Muscle layer of duodenum (tissue), 2 donors: ENCODE measurements around the gene CABP7.
A peak's percentile ranks its signal among the peaks of the same experiment; 100 is the strongest.

ENCODE experiments used
- H3K27ac ChIP-seq: one replicate; pipeline ENCODE4 v1.7.0; 2013; ENCODE audit warnings: mild to moderate bottlenecking, low read length
- H3K27me3 ChIP-seq: one replicate; pipeline ENCODE4 v1.7.0; 2013; ENCODE audit warnings: low read depth, mild to moderate bottlenecking, control low read depth, low read length
- H3K36me3 ChIP-seq, 2 donors: one replicate each; pipeline ENCODE4 v1.7.0; 2013; ENCODE audit warnings: low read length in 2 of 2, control low read depth in 1 of 2, mild to moderate bottlenecking in 1 of 2; ENCODE audit not compliant: insufficient read depth in 2 of 2, control insufficient read depth in 1 of 2
- H3K4me1 ChIP-seq, 2 donors: one replicate each; pipeline ENCODE4 v1.7.0; 2013; ENCODE audit warnings: low read length in 2 of 2, mild to moderate bottlenecking in 2 of 2, control low read depth in 1 of 2, moderate library complexity in 1 of 2; ENCODE audit not compliant: insufficient read depth in 2 of 2, control insufficient read depth in 1 of 2
- H3K4me3 ChIP-seq, 2 donors: one replicate each; pipeline ENCODE4 v1.7.0; 2013; ENCODE audit warnings: low read length in 2 of 2, low read depth in 1 of 2, mild to moderate bottlenecking in 1 of 2
- H3K9me3 ChIP-seq, 2 donors: one replicate each; pipeline ENCODE4 v1.7.0; 2013; ENCODE audit warnings: low read length in 2 of 2, control low read depth in 1 of 2, mild to moderate bottlenecking in 1 of 2; ENCODE audit not compliant: control insufficient read depth in 1 of 2
- donor health status: healthy.

CABP7 gene

DNA sequence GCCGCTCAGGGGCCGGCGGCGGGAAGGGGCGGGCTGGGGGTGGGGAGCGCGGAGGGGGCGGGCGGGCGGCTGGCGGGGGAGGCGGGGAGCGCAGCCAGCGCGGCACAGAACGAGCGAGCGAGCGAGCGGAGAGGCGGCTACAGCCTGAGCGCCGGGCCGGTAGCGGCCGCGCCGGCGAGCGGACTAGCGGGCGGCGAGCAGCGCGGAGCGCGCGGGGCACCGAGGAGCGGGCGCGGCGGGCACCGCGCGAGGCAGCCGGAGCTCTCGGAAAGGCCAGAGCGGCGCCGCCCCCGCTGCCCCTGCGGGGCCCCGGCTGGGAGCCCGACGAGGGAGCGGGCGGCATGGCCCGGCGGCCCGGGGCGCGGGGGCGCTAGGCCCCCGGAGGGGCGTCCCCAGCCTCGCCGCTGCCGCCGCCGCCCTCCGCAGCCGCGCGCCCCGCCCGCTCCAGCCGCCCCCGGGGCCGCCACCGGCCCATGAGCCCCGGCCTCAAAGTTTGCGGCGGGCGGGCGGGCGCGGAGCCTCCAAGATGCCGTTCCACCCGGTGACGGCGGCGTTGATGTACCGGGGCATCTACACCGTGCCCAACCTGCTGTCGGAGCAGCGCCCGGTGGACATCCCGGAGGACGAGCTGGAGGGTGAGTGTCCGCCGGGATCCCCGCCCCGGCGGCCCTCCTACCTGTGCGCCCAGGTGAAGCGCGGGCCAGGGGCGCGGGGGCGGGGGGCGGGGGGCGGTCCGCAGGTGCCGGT, at the start of gene CABP7:
CABP7 (plus strand) TSS at position 105 of the 747 bp plus-strand sequence; CDS start at position 527, 422 bp downstream.
- Histone ChIP-seq H3K27me3 (peaks cover 15% of the 10 kb centered on the region), H3K4me3 (peak within 1 kb of the TSS in 1 of 2 donors; percentile 38), H3K36me3 (no peaks in the 10 kb centered on the region), H3K4me1 (peaks cover 0 to 18% of the 10 kb centered on the region in 2 donors), H3K9me3 (no peaks in the 10 kb centered on the region), H3K27ac (no peak within 1 kb of the TSS)

DNA sequence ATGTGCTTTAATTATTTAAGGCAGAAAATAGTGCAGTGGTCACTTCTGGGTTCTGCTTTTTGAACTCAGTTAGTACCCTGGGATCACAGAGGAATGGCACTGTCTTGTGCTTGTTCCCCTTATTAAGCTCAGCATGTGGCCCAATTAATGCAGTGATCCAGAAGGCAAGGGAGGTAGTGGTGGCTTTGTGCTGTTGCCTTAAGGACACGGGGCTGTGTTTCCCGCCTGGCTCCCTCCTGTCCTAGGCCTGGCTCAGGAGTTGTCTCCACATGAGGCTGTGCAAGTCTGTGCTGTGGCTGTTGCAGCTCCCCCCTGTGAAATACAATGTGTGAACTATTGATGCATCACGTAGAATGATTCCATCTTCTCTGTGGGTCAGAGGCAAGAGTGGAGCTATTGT, 49.2 kb upstream of the CABP7 start:
- Histone ChIP-seq H3K27me3 (no peaks in the 10 kb centered on the region), H3K4me3 (no peak overlapping the region), H3K27ac (no peak overlapping the region), H3K4me1 (no peaks in the 10 kb centered on the region), H3K36me3 (peaks cover 54 to 63% of the 10 kb centered on the region in 2 donors), H3K9me3 (no peaks in the 10 kb centered on the region)

DNA sequence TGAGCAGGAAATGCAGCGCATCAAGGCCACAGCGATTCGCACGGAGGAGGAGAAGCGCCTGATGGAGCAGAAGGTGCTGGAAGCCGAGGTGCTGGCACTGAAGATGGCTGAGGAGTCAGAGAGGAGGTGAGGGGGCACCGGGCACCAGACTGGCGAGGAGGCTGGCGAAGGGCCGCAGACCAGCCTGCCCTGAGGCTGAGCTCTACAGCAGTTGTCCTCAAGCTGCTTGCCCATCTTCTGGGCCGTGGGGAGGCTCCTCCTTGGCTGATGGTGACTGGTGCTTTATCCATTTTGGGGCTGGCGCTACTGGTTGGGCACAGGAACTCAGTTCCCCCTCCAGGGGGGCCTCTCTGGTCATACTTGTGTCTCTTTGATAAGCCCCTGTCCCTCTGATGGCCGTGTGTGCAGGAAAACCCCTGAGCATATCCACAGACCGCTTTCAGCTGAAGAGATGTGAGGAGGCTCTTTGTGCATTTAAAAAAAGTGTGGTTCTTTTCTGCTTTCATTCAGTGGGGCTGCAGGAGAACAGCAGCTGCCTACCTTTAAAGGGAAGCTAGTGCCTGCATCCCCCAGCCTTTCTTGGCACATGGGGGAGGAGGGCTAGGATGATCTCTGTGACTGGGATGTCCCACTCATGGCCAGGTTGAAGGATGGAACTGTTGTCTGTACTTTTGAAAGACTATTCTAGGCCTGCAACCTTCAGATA, 46.3 kb upstream of the CABP7 start:
- Histone ChIP-seq H3K36me3 (peaks cover 69 to 75% of the 10 kb centered on the region in 2 donors), H3K4me3 (no peak overlapping the region), H3K4me1 (no peaks in the 10 kb centered on the region), H3K27ac (no peak overlapping the region), H3K27me3 (no peaks in the 10 kb centered on the region), H3K9me3 (no peaks in the 10 kb centered on the region)

DNA sequence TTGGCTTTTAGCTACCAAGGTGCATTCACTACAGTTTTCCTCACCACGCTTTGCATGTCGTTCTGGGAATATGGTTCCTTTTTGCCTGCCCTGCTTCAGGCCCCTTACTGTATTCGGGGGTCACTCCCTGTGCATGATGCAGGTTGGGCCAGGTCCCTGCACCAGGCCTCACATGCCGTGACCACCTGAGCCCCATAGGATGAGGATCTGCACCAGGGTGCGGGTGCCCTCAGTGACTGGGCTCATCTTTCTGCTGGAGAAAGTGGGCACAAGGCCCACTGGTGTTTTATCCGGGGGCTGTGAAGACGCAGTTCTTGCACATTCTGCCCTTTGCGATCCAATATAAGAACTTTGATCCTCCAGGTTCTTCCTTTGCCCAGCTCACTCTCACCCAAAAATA, 45.7 kb upstream of the CABP7 start:
- H3K9me3 ChIP-seq, result no peaks in the 10 kb centered on the region
- no peaks in the 10 kb centered on the region for H3K27me3 ChIP-seq
- H3K4me1 ChIP-seq, result no peaks in the 10 kb centered on the region
- H3K4me3 ChIP-seq, result no peak overlapping the region
- no peak overlapping the region for H3K27ac ChIP-seq
- peaks cover 69 to 73% of the 10 kb centered on the region in 2 donors for H3K36me3 ChIP-seq

- Histone ChIP-seq H3K27ac (no peak overlapping the region), H3K36me3 (peaks cover 62 to 86% of the 10 kb centered on the region in 2 donors), H3K9me3 (no peaks in the 10 kb centered on the region), H3K4me3 (no peak overlapping the region), H3K27me3 (no peaks in the 10 kb centered on the region), H3K4me1 (no peaks in the 10 kb centered on the region)
Observed at GRCh38 chr22:29679316-29679715, 40.5 kb upstream of the CABP7 start.

DNA sequence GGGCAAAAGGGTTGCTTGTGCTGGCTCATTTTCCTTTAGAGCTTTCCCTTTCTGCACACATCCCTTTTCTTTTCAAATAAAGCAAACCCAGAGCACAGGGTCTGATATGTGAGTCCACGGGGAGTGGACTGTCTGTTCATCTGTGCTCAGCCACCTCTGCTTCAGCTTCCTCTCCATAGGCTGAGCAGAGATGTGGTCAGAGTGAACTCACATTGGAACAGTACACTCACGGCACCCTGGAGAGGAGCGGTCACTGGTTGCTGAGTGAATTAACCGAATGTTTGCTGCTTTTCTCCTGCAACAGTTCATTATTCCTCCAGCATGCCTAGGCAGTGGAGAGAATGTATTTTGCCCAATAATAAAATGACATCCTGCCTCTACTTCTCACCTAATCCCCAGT, 36.3 kb upstream of the CABP7 start:
- H3K36me3 ChIP-seq, result peaks cover 36 to 66% of the 10 kb centered on the region in 2 donors
- no peak overlapping the region for H3K27ac ChIP-seq
- no peaks in the 10 kb centered on the region for H3K9me3 ChIP-seq
- H3K4me1 ChIP-seq, result no peaks in the 10 kb centered on the region
- no peaks in the 10 kb centered on the region for H3K27me3 ChIP-seq
- no peak overlapping the region for H3K4me3 ChIP-seq

- Histone ChIP-seq H3K27ac (no peak overlapping the region), H3K4me3 (no peak overlapping the region), H3K4me1 (no peaks in the 10 kb centered on the region), H3K9me3 (no peaks in the 10 kb centered on the region), H3K36me3 (peaks cover 29 to 62% of the 10 kb centered on the region in 2 donors), H3K27me3 (no peaks in the 10 kb centered on the region)
Observed at GRCh38 chr22:29684244-29684643, 35.6 kb upstream of the CABP7 start.

DNA sequence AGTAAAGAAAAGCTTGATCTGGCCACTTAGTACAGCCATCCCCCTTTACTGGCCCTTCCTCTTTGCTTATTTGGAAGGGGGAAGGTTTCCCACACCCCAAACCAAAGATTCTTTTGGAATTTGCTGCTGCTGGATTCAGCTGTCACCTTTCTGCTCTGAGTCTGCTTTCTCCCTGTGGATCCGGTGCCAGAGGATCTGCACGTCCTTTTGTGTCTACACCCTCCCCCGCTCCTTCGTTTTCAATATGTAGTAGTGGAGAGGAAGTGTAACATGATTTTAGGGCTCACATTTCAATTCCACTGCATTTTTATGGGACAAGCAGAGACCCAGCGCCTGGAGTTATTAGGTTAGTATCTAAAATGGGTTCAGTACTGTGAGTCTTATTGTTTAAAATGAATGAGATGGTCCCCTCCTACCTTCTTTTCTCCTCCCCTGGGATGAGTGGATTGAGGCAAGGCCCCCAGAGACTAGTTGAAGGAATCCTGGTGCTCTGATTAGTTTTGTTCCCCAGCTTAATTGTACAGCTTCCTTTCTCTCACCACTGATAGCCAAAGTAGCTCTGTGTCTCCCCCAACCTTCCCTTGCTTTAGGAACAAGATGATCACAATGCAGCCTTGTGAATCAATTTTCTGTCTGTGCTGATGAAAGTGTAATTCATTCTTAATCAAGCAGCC, 30.5 kb upstream of the CABP7 start:
- no peaks in the 10 kb centered on the region for H3K9me3 ChIP-seq
- H3K4me1 ChIP-seq, result peaks cover 0 to 9% of the 10 kb centered on the region in 2 donors
- no peak overlapping the region for H3K4me3 ChIP-seq
- H3K27me3 ChIP-seq, result no peaks in the 10 kb centered on the region
- no peak overlapping the region for H3K27ac ChIP-seq
- peaks cover 18 to 36% of the 10 kb centered on the region in 2 donors for H3K36me3 ChIP-seq

DNA sequence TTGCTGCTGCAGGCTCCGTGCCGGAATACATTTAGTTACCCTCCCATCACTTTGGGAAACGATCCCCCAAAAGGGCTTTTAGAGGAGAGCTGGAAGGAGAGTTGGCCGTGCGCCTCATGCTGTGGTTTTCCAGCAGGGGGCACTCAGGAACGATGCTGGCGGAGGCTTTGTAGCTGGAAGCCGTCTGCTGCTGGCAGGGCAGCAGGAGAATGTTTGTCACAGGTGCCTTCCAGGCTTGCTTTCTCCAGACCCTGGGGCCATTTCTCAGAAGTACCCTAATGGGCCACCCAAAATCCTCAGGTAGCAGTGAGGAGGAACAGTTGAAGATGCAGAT, 30.0 kb upstream of the CABP7 start:
- Histone ChIP-seq H3K36me3 (peaks cover 23 to 36% of the 10 kb centered on the region in 2 donors), H3K9me3 (no peaks in the 10 kb centered on the region), H3K27me3 (no peaks in the 10 kb centered on the region), H3K4me3 (no peak overlapping the region), H3K4me1 (peaks cover 0 to 9% of the 10 kb centered on the region in 2 donors), H3K27ac (no peak overlapping the region)

GRCh38 chr22:29690476-29690875, 29.3 kb upstream of the CABP7 start:
- no peak overlapping the region for H3K27ac ChIP-seq
- no peaks in the 10 kb centered on the region for H3K27me3 ChIP-seq
- H3K4me1 ChIP-seq, result peaks cover 0 to 9% of the 10 kb centered on the region in 2 donors
- H3K4me3 ChIP-seq, result no peak overlapping the region
- H3K36me3 ChIP-seq, result peaks cover 25 to 42% of the 10 kb centered on the region in 2 donors
- H3K9me3 ChIP-seq, result no peaks in the 10 kb centered on the region

DNA sequence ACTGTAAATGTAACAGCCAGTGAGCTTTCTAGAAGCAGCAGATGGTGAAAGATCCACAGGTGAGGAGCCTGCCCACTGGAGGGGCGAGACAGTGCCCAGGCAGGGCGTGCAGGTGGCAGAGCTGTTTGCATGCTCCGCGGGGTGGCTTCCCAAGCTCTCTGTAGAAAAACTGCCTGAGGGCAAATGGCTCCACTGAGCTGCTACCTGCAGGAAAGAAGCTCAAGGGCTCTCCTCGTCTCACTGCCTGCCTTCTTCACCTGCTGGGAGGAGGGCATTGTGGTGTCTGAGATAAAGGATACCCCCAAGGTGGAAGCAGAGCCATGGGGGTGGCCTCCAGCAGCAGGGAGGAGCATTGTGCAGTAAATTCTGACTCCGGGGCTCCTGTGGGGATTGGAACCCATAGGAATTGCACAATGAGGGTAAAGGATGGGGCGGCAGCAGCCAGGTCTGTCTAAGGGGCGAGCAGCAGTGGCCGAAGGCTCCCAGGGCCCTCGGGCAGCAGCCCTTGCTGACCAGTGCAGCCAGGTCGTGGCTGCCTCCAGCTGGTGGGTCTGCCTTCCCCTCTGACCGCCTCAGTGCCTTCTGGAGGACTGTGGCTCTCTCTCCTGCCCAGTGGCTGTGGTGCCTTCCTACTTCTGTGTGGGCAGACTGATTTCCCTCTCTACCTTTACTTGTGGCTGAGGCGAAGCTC, 28.0 kb upstream of the CABP7 start:
- peaks cover 0 to 9% of the 10 kb centered on the region in 2 donors for H3K4me1 ChIP-seq
- H3K4me3 ChIP-seq, result no peak overlapping the region
- peaks cover 28 to 43% of the 10 kb centered on the region in 2 donors for H3K36me3 ChIP-seq
- H3K9me3 ChIP-seq, result no peaks in the 10 kb centered on the region
- no peak overlapping the region for H3K27ac ChIP-seq
- H3K27me3 ChIP-seq, result no peaks in the 10 kb centered on the region
